Natural killer cell (primary cell): ENCODE data around the gene TDO2. TPM values are rescaled to one million over a fixed set of nuclear protein-coding genes. Genes with fewer than 3 reads are reported as not detected.
A peak's percentile ranks its signal among the peaks of the same experiment; 100 is the strongest.

ENCODE experiments used
- ATAC-seq, 3 donors: fragments of 150-1000 bp in 2 of 3; fragments of 200-7000 bp in 1 of 3; cut with Tn5 transposase; 1 replicate in 1 of 3; 2 replicates in 2 of 3; pipeline ENCODE4 v1.10.0; 2021; ENCODE audit warnings: mild to moderate bottlenecking in 2 of 3, moderate library complexity in 2 of 3
- DNase-seq, 2 donors: peaks; one replicate each; pipeline versions ENCODE4 v3.0.0 to v3.0.0-alpha.2; 2013 to 2021; ENCODE audit warnings: mixed read lengths in 1 of 2
- H3K27ac ChIP-seq: one replicate; pipeline ENCODE4 v1.5.1; 2013; ENCODE audit warnings: mild to moderate bottlenecking, low read length
- H3K27me3 ChIP-seq: one replicate; pipeline ENCODE4 v1.6.1; 2013; ENCODE audit warnings: low read length; ENCODE audit not compliant: control insufficient read depth, insufficient read depth
- H3K36me3 ChIP-seq: one replicate; pipeline ENCODE4 v1.6.1; 2013; ENCODE audit warnings: low read length; ENCODE audit not compliant: control insufficient read depth, insufficient read depth
- H3K4me1 ChIP-seq: one replicate; pipeline ENCODE4 v1.6.1; 2013; ENCODE audit warnings: low read length; ENCODE audit not compliant: control insufficient read depth, insufficient read depth
- H3K4me3 ChIP-seq: one replicate; pipeline ENCODE4 v1.5.1; 2013; ENCODE audit warnings: low read length
- H3K9me3 ChIP-seq: one replicate; pipeline ENCODE4 v1.6.1; 2013; ENCODE audit warnings: low read length; ENCODE audit not compliant: control insufficient read depth, insufficient read depth
- H3K27ac Mint-ChIP-seq, 2 donors: one replicate each; pipeline ENCODE4 v1.8.0; 2022; ENCODE audit warnings: mild to moderate bottlenecking in 2 of 2, mixed read lengths in 2 of 2, moderate library complexity in 1 of 2
- H3K27me3 Mint-ChIP-seq, 2 donors: one replicate each; pipeline ENCODE4 v1.8.0; 2022; ENCODE audit warnings: low read depth in 2 of 2, mixed read lengths in 2 of 2
- H3K36me3 Mint-ChIP-seq: one replicate; pipeline ENCODE4 v1.8.0; 2022; ENCODE audit warnings: mixed read lengths
- H3K4me1 Mint-ChIP-seq, 2 donors: one replicate each; pipeline ENCODE4 v1.8.0; 2022; ENCODE audit warnings: mixed read lengths in 2 of 2
- H3K4me3 Mint-ChIP-seq: one replicate; pipeline ENCODE4 v1.8.0; 2022; ENCODE audit warnings: mild to moderate bottlenecking, moderate library complexity, mixed read lengths
- H3K9me3 Mint-ChIP-seq, 2 donors: one replicate each; pipeline ENCODE4 v1.8.0; 2022; ENCODE audit warnings: mixed read lengths in 2 of 2
- WGBS: methylation state at CpG from one replicate; pipeline ENCODE4 v1.1.7; 2013; ENCODE audit warnings: missing lambda C conversion rate; ENCODE audit not compliant: insufficient coverage; 5-methylcytosine and 5-hydroxymethylcytosine counted together
- intact Hi-C: fragments of 100-400 bp; cut with micrococcal nuclease; formaldehyde crosslinking; loops from one replicate; pipeline ENCODE4 v1.14.2; 2022
- total RNA-seq, 4 donors: library from RNA; stranded (reverse); fragments of 120-200 nt in 1 of 4; gene quantifications; one replicate each; pipeline versions ENCODE4 v1.2.3 to v1.2.4, GENCODE V29; 2013 to 2022
- TF ChIP-seq, protein P1 (sequence below): fragments of 200-600 bp; IDR thresholded peaks from one replicate; pipeline ENCODE4 v1.8.0; 2022; ENCODE audit warnings: antibody characterized with exemption

Gene TDO2
- total RNA-seq, 3 donors from 2014 or later (not counting 1 experiment from before 2014, with no cell fraction given), result not detected

DNA sequence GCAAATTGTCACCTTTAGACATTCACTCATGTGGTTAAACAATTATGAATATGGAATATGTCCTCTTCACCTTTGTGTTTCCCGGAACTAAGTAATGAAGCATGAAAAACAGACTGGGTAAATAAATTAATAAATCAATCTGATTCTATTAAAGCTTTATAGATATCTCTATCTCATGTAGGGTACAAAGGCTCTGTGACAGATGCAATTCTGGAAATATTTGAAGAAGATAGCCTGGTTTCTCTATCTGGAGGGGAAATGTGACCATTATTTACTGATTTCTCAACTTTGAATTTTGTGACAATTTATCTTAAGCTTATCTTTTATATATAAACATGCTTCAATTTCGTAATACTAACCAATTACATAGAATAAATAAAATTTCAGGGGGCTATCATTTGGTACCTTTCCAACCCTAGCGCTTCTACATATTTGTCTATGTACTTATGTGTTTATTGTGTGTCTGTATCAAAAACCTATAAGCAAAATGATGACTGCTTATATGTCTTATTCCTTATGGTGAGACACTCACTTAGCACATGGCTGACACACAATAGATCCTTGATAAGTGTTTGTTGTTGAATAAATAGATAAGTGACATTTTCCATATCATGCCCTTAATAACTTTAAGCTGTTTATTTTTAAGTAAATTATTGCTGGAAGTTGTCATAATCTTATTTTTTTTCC lies 40.3 kb downstream of the TDO2 start:
- Histone ChIP-seq H3K4me3 (no peak overlapping the region), H3K4me1 (no peaks in the 10 kb centered on the region), H3K27me3 (no peaks in the 10 kb centered on the region), H3K27ac (no peak overlapping the region), H3K36me3 (peaks cover 12% of the 10 kb centered on the region), H3K9me3 (no peaks in the 10 kb centered on the region)
- H3K9me3 Mint-ChIP-seq, result no peaks in the 10 kb centered on the region
- DNase-seq (no peak), ATAC-seq (no peak)
- no peaks in the 10 kb centered on the region for H3K27me3 Mint-ChIP-seq
- no peak overlapping the region for H3K27ac Mint-ChIP-seq
- H3K4me1 Mint-ChIP-seq, result peaks cover 0 to 5% of the 10 kb centered on the region in 2 donors
- no CpG with 5 or more reads among the region's 3 CpGs for WGBS
- intact Hi-C loops, result no loop called here
- H3K36me3 Mint-ChIP-seq, result no peaks in the 10 kb centered on the region
- TF ChIP-seq, protein P1, sequence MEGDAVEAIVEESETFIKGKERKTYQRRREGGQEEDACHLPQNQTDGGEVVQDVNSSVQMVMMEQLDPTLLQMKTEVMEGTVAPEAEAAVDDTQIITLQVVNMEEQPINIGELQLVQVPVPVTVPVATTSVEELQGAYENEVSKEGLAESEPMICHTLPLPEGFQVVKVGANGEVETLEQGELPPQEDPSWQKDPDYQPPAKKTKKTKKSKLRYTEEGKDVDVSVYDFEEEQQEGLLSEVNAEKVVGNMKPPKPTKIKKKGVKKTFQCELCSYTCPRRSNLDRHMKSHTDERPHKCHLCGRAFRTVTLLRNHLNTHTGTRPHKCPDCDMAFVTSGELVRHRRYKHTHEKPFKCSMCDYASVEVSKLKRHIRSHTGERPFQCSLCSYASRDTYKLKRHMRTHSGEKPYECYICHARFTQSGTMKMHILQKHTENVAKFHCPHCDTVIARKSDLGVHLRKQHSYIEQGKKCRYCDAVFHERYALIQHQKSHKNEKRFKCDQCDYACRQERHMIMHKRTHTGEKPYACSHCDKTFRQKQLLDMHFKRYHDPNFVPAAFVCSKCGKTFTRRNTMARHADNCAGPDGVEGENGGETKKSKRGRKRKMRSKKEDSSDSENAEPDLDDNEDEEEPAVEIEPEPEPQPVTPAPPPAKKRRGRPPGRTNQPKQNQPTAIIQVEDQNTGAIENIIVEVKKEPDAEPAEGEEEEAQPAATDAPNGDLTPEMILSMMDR, result no peak
- H3K4me3 Mint-ChIP-seq, result no peak overlapping the region

DNA sequence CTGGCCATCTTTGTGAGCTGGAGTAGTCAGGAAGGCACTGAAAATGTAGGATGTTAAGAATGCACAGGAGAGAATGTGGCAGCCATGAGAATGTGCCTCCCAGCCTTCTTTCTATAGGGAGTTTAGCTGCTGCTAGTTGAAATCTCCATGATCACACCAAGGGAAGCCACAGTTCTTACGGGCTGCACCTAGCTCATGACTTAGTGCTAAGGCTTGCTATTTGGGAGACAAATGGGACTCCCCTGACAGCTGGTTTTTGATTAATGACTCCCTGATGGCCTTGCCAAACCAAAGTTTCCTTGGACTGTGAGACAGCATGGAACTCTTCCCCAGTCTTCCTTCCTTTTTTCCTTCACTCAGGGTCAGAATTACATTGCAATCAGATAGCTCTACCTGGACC lies 41.0 kb downstream of the TDO2 start:
- no peak for DNase-seq
- Mint-ChIP-seq H3K4me3 (no peak overlapping the region), H3K27me3 (no peaks in the 10 kb centered on the region), H3K27ac (no peak overlapping the region), H3K4me1 (peaks cover 0 to 7% of the 10 kb centered on the region in 2 donors), H3K9me3 (no peaks in the 10 kb centered on the region), H3K36me3 (no peaks in the 10 kb centered on the region)
- Histone ChIP-seq H3K36me3 (peaks cover 12% of the 10 kb centered on the region), H3K27ac (no peak overlapping the region), H3K4me3 (no peak overlapping the region), H3K27me3 (no peaks in the 10 kb centered on the region), H3K9me3 (no peaks in the 10 kb centered on the region), H3K4me1 (no peaks in the 10 kb centered on the region)
- intact Hi-C loops, result no loop called here
- no peak for ATAC-seq
- 89% methylated on average over 1 of the region's 1 CpG for WGBS
- TF ChIP-seq, protein P1, result no peak

DNA sequence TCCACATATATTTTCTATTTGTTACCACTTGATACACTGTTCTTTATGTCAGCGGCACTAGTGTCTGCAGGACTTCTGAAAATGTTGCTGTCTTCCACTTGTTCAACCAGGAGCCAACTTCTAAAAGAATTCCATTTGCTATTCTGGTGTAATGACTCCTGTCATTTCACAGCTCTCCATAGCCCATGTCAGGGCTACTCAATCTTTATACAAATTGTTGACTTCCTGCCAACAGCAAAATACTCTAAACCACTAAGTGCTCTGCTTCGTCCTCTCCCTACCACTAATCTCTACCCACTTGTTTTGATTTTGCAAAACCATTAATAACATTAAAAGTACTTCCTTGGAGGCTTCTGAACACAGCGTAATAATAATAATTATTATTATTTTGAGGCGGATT lies 43.0 kb downstream of the TDO2 start:
- no peak for DNase-seq
- Mint-ChIP-seq H3K4me1 (peaks cover 0 to 10% of the 10 kb centered on the region in 2 donors), H3K4me3 (no peak overlapping the region), H3K36me3 (no peaks in the 10 kb centered on the region), H3K9me3 (no peaks in the 10 kb centered on the region), H3K27me3 (no peaks in the 10 kb centered on the region), H3K27ac (no peak overlapping the region)
- TF ChIP-seq, protein P1, result no peak
- no peaks in the 10 kb centered on the region for H3K27me3 ChIP-seq
- intact Hi-C loops, result no loop called here
- peaks cover 5% of the 10 kb centered on the region for H3K36me3 ChIP-seq
- WGBS, result 60% methylated on average over 4 of the region's 4 CpGs
- no peaks in the 10 kb centered on the region for H3K4me1 ChIP-seq
- no peak for ATAC-seq
- no peak overlapping the region for H3K27ac ChIP-seq
- H3K4me3 ChIP-seq, result no peak overlapping the region
- H3K9me3 ChIP-seq, result no peaks in the 10 kb centered on the region

GRCh38 chr4:155948541-155948940 lies 45.0 kb downstream of the TDO2 start:
- ATAC-seq, result no peak
- H3K27me3 Mint-ChIP-seq, result no peaks in the 10 kb centered on the region
- H3K4me1 Mint-ChIP-seq, result peaks cover 5 to 23% of the 10 kb centered on the region in 2 donors
- H3K9me3 ChIP-seq, result no peaks in the 10 kb centered on the region
- no peak for DNase-seq
- no peaks in the 10 kb centered on the region for H3K36me3 Mint-ChIP-seq
- no peaks in the 10 kb centered on the region for H3K36me3 ChIP-seq
- TF ChIP-seq, protein P1, result no peak
- WGBS, result no CpG with 5 or more reads among the region's 1 CpG
- H3K4me1 ChIP-seq, result no peaks in the 10 kb centered on the region
- H3K27ac ChIP-seq, result no peak overlapping the region
- no peaks in the 10 kb centered on the region for H3K9me3 Mint-ChIP-seq
- H3K4me3 ChIP-seq, result no peak overlapping the region
- H3K27ac Mint-ChIP-seq, result peak overlapping the region; percentile 14 to 38
- H3K27me3 ChIP-seq, result no peaks in the 10 kb centered on the region
- H3K4me3 Mint-ChIP-seq, result no peak overlapping the region
- intact Hi-C loops, result no loop called here
